CD14-positive monocyte (primary cell): Measurements from ENCODE around the gene AREG. TPM values are rescaled to one million over a fixed set of nuclear protein-coding genes. Genes with fewer than 3 reads are reported as not detected.

Experiments used
- DNase-seq, 3 donors: peaks; one replicate each; pipeline ENCODE4 v3.0.0-alpha.2; 2011 to 2022
- H2AFZ ChIP-seq: 2 replicates; pipeline ENCODE4 v1.6.0; 2012; ENCODE audit warnings: mild to moderate bottlenecking, low read depth, low read length, inconsistent platforms; ENCODE audit not compliant: insufficient read depth, poor library complexity, severe bottlenecking
- H3K27ac ChIP-seq, 2 donors: 1 replicate in 1 of 2; 2 replicates in 1 of 2; pipeline ENCODE4 v1.5.1; 2012 to 2013; ENCODE audit warnings: low read length in 2 of 2, control low read depth in 1 of 2, inconsistent platforms in 1 of 2, low read depth in 1 of 2, mild to moderate bottlenecking in 1 of 2
- H3K27me3 ChIP-seq, 2 donors: one replicate each; pipeline versions ENCODE4 v1.6.0 to v1.6.1; 2011 to 2013; ENCODE audit warnings: low read length in 2 of 2; ENCODE audit not compliant: control insufficient read depth in 2 of 2, insufficient read depth in 2 of 2
- H3K36me3 ChIP-seq, 2 donors: replicated peaks in 1 of 2; 1 replicate in 1 of 2; 2 replicates in 1 of 2; pipeline versions ENCODE4 v1.5.1 to v1.6.1; 2012 to 2013; ENCODE audit warnings: low read length in 2 of 2, control low read depth in 1 of 2, inconsistent platforms in 1 of 2, mild to moderate bottlenecking in 1 of 2; ENCODE audit not compliant: insufficient read depth in 2 of 2, control insufficient read depth in 1 of 2
- H3K4me1 ChIP-seq, 2 donors: 1 replicate in 1 of 2; 2 replicates in 1 of 2; pipeline versions ENCODE4 v1.5.1 to v1.6.1; 2012 to 2013; ENCODE audit warnings: low read length in 2 of 2, control low read depth in 1 of 2, inconsistent platforms in 1 of 2, mild to moderate bottlenecking in 1 of 2, moderate library complexity in 1 of 2; ENCODE audit not compliant: insufficient read depth in 2 of 2, control insufficient read depth in 1 of 2
- H3K4me2 ChIP-seq: replicated peaks from 2 replicates; pipeline ENCODE3; 2012; ENCODE audit warnings: low read length, moderate library complexity, mild to moderate bottlenecking; ENCODE audit not compliant: poor library complexity, severe bottlenecking; ENCODE audit errors: extremely low read depth
- H3K4me3 ChIP-seq, 3 experiments: fragments of 200-600 bp in 1 of 3; sonication (generic) in 1 of 3; replicated peaks in 1 of 3; 1 replicate in 2 of 3; 2 replicates in 1 of 3; pipeline ENCODE4 v1.5.1; 2011 to 2013; ENCODE audit warnings: low read length in 3 of 3, mild to moderate bottlenecking in 3 of 3, control low read depth in 2 of 3, low read depth in 2 of 3, inconsistent platforms in 1 of 3, moderate library complexity in 1 of 3
- H3K79me2 ChIP-seq: 2 replicates; pipeline ENCODE4 v1.6.0; 2012; ENCODE audit warnings: mild to moderate bottlenecking, control low read depth, inconsistent platforms, low read length, moderate library complexity; ENCODE audit not compliant: insufficient read depth
- H3K9ac ChIP-seq: 2 replicates; pipeline ENCODE4 v1.6.0; 2017; ENCODE audit warnings: low read length, mild to moderate bottlenecking; ENCODE audit not compliant: insufficient read depth, poor library complexity, severe bottlenecking
- H3K9me3 ChIP-seq, 2 donors: replicated peaks in 1 of 2; 1 replicate in 1 of 2; 2 replicates in 1 of 2; pipeline versions ENCODE4 v1.5.1 to v1.6.1; 2012 to 2013; ENCODE audit warnings: low read length in 2 of 2, control low read depth in 1 of 2; ENCODE audit not compliant: control insufficient read depth in 1 of 2, insufficient read depth in 1 of 2
- H4K20me1 ChIP-seq: 2 replicates; pipeline ENCODE4 v1.6.0; 2012; ENCODE audit warnings: mild to moderate bottlenecking, low read length, control low read depth, moderate library complexity; ENCODE audit not compliant: insufficient read depth
- H3K27ac Mint-ChIP-seq, 7 donors: one replicate each; pipeline ENCODE4 v1.8.0; 2020; ENCODE audit warnings: mild to moderate bottlenecking in 7 of 7, mixed read lengths in 7 of 7, moderate library complexity in 6 of 7, inconsistent platforms in 2 of 7
- H3K27me3 Mint-ChIP-seq, 3 donors: one replicate each; pipeline ENCODE4 v1.8.0; 2021 to 2022; ENCODE audit warnings: low read depth in 3 of 3, mild to moderate bottlenecking in 3 of 3, mixed read lengths in 3 of 3, moderate library complexity in 3 of 3, inconsistent platforms in 1 of 3
- H3K36me3 Mint-ChIP-seq, 2 donors: one replicate each; pipeline ENCODE4 v1.8.0; 2020; ENCODE audit warnings: mixed read lengths in 2 of 2, inconsistent platforms in 1 of 2, mild to moderate bottlenecking in 1 of 2
- H3K4me1 Mint-ChIP-seq: one replicate; pipeline ENCODE4 v1.8.0; 2020; ENCODE audit warnings: mild to moderate bottlenecking, mixed read lengths
- H3K4me3 Mint-ChIP-seq, 2 donors: one replicate each; pipeline ENCODE4 v1.8.0; 2020; ENCODE audit warnings: mild to moderate bottlenecking in 2 of 2, mixed read lengths in 2 of 2, moderate library complexity in 1 of 2
- H3K9me3 Mint-ChIP-seq, 7 donors: one replicate each; pipeline ENCODE4 v1.8.0; 2020 to 2022; ENCODE audit warnings: mixed read lengths in 7 of 7, mild to moderate bottlenecking in 6 of 7, moderate library complexity in 6 of 7, inconsistent platforms in 2 of 7
- WGBS: methylation state at CpG from one replicate; pipeline ENCODE4 v1.1.5; 2013; ENCODE audit warnings: missing lambda C conversion rate; ENCODE audit not compliant: insufficient coverage; 5-methylcytosine and 5-hydroxymethylcytosine counted together
- intact Hi-C, 2 donors: fragments of 100-400 bp; cut with micrococcal nuclease; formaldehyde crosslinking; loops; one replicate each; pipeline versions ENCODE4 v1.15.0 to v1.15.1; 2023
- polyA plus RNA-seq, 3 donors: library from polyadenylated mRNA; depleted of rRNA in 1 of 3; unstranded in 2 of 3; stranded (reverse) in 1 of 3; fragments of 300-500 nt in 2 of 3; fragments of >200 nt in 1 of 3; fragmentation: Illumina TruSeq in 2 of 3; gene quantifications; 1 replicate in 2 of 3; 2 replicates in 1 of 3; pipeline ENCODE4 v1.2.3, GENCODE V29; 2012 to 2021
- TF ChIP-seq, protein P1 (sequence below): fragments of 200-600 bp; IDR thresholded peaks from one replicate; pipeline ENCODE4 v1.8.0; 2022; ENCODE audit warnings: antibody characterized with exemption, mild to moderate bottlenecking

AREG gene
- polyA plus RNA-seq, 3 donors, result 4.2 to 9.2 (median 9.1) TPM

DNA sequence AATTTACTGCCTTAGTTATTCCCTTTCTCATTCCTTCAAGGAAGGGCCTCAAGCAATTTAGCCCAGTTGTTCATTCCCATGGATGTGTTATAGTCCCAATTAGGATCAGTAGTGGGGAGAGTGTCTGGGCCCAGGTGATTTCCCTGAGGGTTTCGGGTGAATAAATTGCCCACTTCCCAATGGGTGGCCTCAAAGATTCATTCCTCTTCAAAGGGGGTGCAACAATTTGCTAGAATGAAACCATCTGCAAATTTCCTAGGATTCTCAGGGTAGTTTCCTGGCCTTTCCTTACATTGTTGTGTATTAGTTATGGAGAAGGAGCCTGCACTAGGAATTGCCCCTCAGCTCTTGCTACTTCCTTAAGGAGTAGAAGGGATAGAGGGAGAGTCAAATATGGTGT is 6.3 kb upstream of the AREG start:
- DNase-seq, result no peak
- Histone ChIP-seq H3K27me3 (no peaks in the 10 kb centered on the region), H3K36me3 (no peaks in the 10 kb centered on the region), H3K27ac (no peak overlapping the region), H3K9me3 (no peaks in the 10 kb centered on the region), H3K4me3 (no peak overlapping the region), H3K4me1 (no peaks in the 10 kb centered on the region), H3K79me2 (no peaks in the 10 kb centered on the region), H4K20me1 (no peaks in the 10 kb centered on the region), H2AFZ (no peak overlapping the region), H3K4me2 (no peak overlapping the region), H3K9ac (no peak overlapping the region)
- intact Hi-C loops, result loop anchor here in 1 of 2 donors (10.0 kb wide), 1 partner anchor 54 kb away; no protein-coding TSS in a partner anchor
- H3K36me3 Mint-ChIP-seq, result no peaks in the 10 kb centered on the region
- TF ChIP-seq, protein P1, sequence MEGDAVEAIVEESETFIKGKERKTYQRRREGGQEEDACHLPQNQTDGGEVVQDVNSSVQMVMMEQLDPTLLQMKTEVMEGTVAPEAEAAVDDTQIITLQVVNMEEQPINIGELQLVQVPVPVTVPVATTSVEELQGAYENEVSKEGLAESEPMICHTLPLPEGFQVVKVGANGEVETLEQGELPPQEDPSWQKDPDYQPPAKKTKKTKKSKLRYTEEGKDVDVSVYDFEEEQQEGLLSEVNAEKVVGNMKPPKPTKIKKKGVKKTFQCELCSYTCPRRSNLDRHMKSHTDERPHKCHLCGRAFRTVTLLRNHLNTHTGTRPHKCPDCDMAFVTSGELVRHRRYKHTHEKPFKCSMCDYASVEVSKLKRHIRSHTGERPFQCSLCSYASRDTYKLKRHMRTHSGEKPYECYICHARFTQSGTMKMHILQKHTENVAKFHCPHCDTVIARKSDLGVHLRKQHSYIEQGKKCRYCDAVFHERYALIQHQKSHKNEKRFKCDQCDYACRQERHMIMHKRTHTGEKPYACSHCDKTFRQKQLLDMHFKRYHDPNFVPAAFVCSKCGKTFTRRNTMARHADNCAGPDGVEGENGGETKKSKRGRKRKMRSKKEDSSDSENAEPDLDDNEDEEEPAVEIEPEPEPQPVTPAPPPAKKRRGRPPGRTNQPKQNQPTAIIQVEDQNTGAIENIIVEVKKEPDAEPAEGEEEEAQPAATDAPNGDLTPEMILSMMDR, result no peak
- peaks cover 0 to 10% (median 5%) of the 10 kb centered on the region in 7 donors for H3K9me3 Mint-ChIP-seq
- no peak overlapping the region for H3K4me3 Mint-ChIP-seq
- peaks cover 0 to 2% (median 0%) of the 10 kb centered on the region in 3 donors for H3K27me3 Mint-ChIP-seq
- no peaks in the 10 kb centered on the region for H3K4me1 Mint-ChIP-seq
- no peak overlapping the region for H3K27ac Mint-ChIP-seq
- WGBS, result no CpG with 5 or more reads among the region's 1 CpG

- Histone ChIP-seq H3K27me3 (no peaks in the 10 kb centered on the region), H3K9me3 (no peaks in the 10 kb centered on the region), H2AFZ (no peak overlapping the region), H3K4me3 (no peak overlapping the region), H4K20me1 (no peaks in the 10 kb centered on the region), H3K79me2 (no peaks in the 10 kb centered on the region), H3K4me1 (peaks cover 5 to 8% of the 10 kb centered on the region in 2 donors), H3K36me3 (no peaks in the 10 kb centered on the region), H3K27ac (no peak overlapping the region), H3K4me2 (no peak overlapping the region), H3K9ac (no peak overlapping the region)
- Mint-ChIP-seq H3K27ac (no peak overlapping the region), H3K36me3 (no peaks in the 10 kb centered on the region), H3K4me1 (peaks cover 7% of the 10 kb centered on the region), H3K27me3 (peaks cover 0 to 2% (median 0%) of the 10 kb centered on the region in 3 donors), H3K9me3 (peaks cover 0 to 10% (median 0%) of the 10 kb centered on the region in 7 donors), H3K4me3 (no peak overlapping the region)
- TF ChIP-seq, protein P1, result no peak
- WGBS, result 100% methylated on average over 4 of the region's 7 CpGs
- no peak for DNase-seq
- intact Hi-C loops, result loop anchor here (5.0 to 10.0 kb wide), 4 partner anchors 45 to 118 kb away; no protein-coding TSS in a partner anchor
Observed at GRCh38 chr4:74439952-74440351, 5.0 kb upstream of the AREG start.
